Mesothelial cell of epicardium (in vitro differentiated cells): Measurements from ENCODE around the gene RALGPS1. TPM values are rescaled to one million over a fixed set of nuclear protein-coding genes. Genes with fewer than 3 reads are reported as not detected.

Experiments used
- DNase-seq, 2 experiments: peaks; one replicate each; pipeline ENCODE4 v3.0.0; 2021; ENCODE audit warnings: low spot score in 2 of 2; ENCODE audit not compliant: unreplicated experiment in 2 of 2
- H3K27ac Mint-ChIP-seq: 2 replicates; pipeline ENCODE4 v1.8.0; 2021; ENCODE audit warnings: mixed read lengths
- H3K27me3 Mint-ChIP-seq: 2 replicates; pipeline ENCODE4 v1.8.0; 2021; ENCODE audit warnings: low read depth, mixed read lengths
- H3K36me3 Mint-ChIP-seq: 2 replicates; pipeline ENCODE4 v1.8.0; 2021; ENCODE audit warnings: mixed read lengths
- H3K4me1 Mint-ChIP-seq: 2 replicates; pipeline ENCODE4 v1.8.0; 2021; ENCODE audit warnings: mixed read lengths
- H3K4me3 Mint-ChIP-seq: 2 replicates; pipeline ENCODE4 v1.8.0; 2021; ENCODE audit warnings: mild to moderate bottlenecking, moderate library complexity, mixed read lengths
- H3K9me3 Mint-ChIP-seq: 2 replicates; pipeline ENCODE4 v1.8.0; 2021; ENCODE audit warnings: mixed read lengths
- total RNA-seq: library from RNA; stranded (reverse); gene quantifications from 3 replicates; pipeline ENCODE4 v1.2.1, GENCODE V29; 2021
- TF ChIP-seq, protein P1 (sequence below): fragments of 200-600 bp; sonication (generic); IDR thresholded peaks from one replicate; pipeline ENCODE4 v1.5.0; 2021; ENCODE audit warnings: antibody characterized with exemption; ENCODE audit not compliant: unreplicated experiment

The RALGPS1 gene
- total RNA-seq, 1 donor from 2014 or later, result 25.6 TPM

DNA sequence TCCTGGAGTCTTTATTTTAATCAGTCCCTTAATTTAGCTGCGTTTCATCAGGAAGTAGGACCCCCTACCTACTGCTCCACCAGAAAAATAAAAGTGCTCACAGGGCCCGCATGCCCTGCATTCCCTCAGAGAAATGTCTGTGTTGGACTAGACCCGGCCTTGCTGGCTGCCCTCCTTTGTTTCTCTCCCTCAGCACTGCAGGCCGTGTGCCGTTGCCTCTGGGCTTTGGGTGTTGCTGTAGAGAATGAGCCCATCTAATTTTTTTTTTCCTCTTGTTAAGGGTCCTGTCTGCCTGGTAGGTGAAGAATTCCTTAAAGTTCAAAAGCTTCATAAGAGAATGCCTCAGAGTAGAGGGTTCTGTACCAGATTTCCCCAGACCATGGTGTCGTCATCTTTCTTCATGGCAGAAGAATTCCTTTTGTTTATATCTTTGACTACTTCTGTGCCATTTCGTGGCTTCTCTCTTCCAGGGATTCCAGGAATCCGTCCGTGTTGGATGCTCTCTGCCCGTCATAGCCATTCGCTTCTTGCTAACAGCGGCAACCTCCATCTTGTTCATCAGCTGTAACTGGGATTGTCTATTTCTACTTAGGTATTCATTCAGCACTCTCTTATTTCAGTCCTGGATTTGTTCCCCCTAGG, 257.6 kb downstream of the RALGPS1 start:
- TF ChIP-seq, protein P1, sequence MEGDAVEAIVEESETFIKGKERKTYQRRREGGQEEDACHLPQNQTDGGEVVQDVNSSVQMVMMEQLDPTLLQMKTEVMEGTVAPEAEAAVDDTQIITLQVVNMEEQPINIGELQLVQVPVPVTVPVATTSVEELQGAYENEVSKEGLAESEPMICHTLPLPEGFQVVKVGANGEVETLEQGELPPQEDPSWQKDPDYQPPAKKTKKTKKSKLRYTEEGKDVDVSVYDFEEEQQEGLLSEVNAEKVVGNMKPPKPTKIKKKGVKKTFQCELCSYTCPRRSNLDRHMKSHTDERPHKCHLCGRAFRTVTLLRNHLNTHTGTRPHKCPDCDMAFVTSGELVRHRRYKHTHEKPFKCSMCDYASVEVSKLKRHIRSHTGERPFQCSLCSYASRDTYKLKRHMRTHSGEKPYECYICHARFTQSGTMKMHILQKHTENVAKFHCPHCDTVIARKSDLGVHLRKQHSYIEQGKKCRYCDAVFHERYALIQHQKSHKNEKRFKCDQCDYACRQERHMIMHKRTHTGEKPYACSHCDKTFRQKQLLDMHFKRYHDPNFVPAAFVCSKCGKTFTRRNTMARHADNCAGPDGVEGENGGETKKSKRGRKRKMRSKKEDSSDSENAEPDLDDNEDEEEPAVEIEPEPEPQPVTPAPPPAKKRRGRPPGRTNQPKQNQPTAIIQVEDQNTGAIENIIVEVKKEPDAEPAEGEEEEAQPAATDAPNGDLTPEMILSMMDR, result no peak
- no peaks in the 10 kb centered on the region for H3K27me3 Mint-ChIP-seq
- peaks cover 2% of the 10 kb centered on the region for H3K4me1 Mint-ChIP-seq
- no peaks in the 10 kb centered on the region for H3K9me3 Mint-ChIP-seq
- no peaks in the 10 kb centered on the region for H3K36me3 Mint-ChIP-seq
- DNase-seq, result peak in 1 of 2 experiments; percentile 20
- no peak overlapping the region for H3K27ac Mint-ChIP-seq
- H3K4me3 Mint-ChIP-seq, result no peak overlapping the region

DNA sequence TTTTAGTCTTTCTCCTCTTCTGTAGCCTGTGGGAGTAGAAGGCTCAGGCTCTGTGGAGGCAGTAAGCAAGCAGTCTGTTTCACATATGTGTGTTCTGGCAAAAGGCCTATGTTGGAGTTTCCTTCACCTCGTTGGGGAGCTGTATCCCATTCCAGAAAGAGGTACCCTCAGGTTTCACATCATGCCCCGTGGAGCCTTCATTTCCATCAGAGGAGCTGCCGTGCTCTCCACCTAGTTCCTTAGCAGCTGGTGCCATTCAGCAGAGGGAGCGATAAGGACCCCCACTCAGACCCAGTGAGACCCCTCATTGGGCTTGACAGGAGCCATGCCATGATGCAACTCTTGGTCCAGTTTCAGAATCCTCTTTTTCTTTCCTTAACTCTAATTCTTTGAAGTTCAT, 258.5 kb downstream of the RALGPS1 start:
- Mint-ChIP-seq H3K36me3 (no peaks in the 10 kb centered on the region), H3K9me3 (no peaks in the 10 kb centered on the region), H3K4me1 (peaks cover 2% of the 10 kb centered on the region), H3K4me3 (no peak overlapping the region), H3K27ac (no peak overlapping the region), H3K27me3 (no peaks in the 10 kb centered on the region)
- TF ChIP-seq, protein P1, result no peak
- DNase-seq, result peak in 1 of 2 experiments; percentile 19

DNA sequence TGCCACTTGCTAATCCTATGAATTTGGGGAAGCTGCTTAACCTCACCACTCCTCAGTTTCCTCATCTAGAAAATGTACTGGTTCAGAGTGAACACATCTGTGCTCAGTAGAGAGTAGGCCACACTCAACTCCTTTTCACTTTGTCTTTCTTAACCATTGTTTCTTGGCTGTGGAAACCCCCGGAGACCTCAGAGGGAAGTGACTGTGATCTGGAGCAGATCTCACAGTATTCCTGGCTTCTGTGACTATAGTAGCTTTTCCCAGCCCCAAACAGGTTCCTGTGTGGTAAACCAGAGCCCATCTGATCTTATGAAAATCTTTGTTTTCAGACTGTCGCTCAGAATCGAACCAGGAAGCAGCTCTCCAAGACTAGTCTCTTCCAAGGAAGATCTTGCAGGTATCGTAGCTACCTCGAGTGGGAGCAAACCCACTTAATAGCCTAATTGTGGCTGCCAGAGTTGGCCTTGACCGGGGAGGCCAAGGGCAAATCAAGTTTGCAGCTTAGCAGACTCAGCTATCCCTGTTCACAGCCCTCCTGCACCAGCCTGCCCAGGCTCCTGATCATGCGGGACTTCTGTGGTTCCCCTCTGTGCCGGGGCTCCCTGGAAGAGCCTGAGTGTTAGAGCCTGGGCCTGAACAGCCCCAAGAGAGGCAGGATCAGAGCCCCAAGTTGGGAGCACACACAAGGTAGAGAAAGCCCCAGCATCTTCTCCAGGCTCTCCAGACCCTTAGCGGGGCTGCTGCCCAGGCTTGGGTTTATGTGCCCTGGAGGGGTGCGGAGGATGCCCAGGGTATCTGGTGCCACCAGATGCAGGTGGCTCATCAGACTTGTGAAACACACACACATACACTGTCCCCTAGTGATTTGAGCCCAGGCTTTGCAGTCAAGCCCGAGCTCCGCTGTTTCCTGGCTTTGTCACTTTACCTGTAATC, 260.1 kb downstream of the RALGPS1 start:
- no peak overlapping the region for H3K4me3 Mint-ChIP-seq
- DNase-seq, result peak in 1 of 2 experiments; percentile 14
- no peak overlapping the region for H3K27ac Mint-ChIP-seq
- TF ChIP-seq, protein P1, result no peak
- H3K36me3 Mint-ChIP-seq, result no peaks in the 10 kb centered on the region
- no peaks in the 10 kb centered on the region for H3K27me3 Mint-ChIP-seq
- no peaks in the 10 kb centered on the region for H3K9me3 Mint-ChIP-seq
- peaks cover 2% of the 10 kb centered on the region for H3K4me1 Mint-ChIP-seq

DNA sequence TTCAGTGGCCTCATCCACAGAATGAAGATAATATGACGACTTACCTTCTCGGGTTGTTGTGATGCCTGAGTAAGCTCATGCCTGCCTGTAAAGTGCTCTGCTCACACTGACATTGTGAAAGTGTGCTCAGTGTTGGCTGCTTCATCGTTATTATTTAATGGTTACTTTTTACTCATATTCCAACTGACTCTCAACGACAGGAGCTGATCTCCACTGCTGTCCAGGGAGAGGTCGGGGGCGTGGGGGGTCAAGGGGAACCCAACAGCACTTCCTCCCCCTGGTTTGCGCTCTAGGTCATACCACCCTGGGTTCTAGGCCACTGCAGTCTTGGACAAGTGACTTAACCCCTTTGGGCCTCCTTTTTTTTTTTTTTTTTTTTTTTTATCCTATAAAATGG, 260.7 kb downstream of the RALGPS1 start:
- Mint-ChIP-seq H3K36me3 (no peaks in the 10 kb centered on the region), H3K4me1 (no peaks in the 10 kb centered on the region), H3K27ac (no peak overlapping the region), H3K9me3 (no peaks in the 10 kb centered on the region), H3K4me3 (no peak overlapping the region), H3K27me3 (no peaks in the 10 kb centered on the region)
- TF ChIP-seq, protein P1, result no peak
- peak in 1 of 2 experiments; percentile 2 for DNase-seq

DNA sequence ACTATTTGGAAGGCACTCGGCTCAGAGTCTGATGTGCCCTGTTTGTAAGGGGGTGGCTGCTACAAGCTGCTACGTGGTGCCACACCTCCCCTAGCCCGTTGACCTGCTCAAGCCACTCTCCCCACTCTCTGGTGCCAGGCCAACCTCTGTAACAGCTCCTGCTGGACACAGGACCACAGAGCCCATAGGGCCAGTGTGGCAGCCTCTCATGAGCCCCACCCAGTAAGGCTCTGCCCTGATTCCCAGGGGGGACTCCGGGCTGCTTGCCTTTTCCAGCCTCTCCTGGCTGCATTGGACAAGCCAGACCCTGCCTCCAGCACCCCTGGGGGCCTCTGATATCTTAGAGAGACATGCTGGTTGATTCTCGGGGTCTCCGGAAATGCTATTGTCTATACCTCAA, 261.2 kb downstream of the RALGPS1 start:
- no peak overlapping the region for H3K27ac Mint-ChIP-seq
- no peak overlapping the region for H3K4me3 Mint-ChIP-seq
- no peaks in the 10 kb centered on the region for H3K36me3 Mint-ChIP-seq
- H3K9me3 Mint-ChIP-seq, result no peaks in the 10 kb centered on the region
- peak in 1 of 2 experiments; percentile 31 for DNase-seq
- H3K27me3 Mint-ChIP-seq, result no peaks in the 10 kb centered on the region
- no peaks in the 10 kb centered on the region for H3K4me1 Mint-ChIP-seq
- TF ChIP-seq, protein P1, result no peak
